ENCODE measurements around the gene HEPACAM2. TPM values are rescaled to one million over a fixed set of nuclear protein-coding genes. Genes with fewer than 3 reads are reported as not detected.

Gene HEPACAM2
- total RNA-seq, 2 experiments from 2014 or later, result not detected

DNA sequence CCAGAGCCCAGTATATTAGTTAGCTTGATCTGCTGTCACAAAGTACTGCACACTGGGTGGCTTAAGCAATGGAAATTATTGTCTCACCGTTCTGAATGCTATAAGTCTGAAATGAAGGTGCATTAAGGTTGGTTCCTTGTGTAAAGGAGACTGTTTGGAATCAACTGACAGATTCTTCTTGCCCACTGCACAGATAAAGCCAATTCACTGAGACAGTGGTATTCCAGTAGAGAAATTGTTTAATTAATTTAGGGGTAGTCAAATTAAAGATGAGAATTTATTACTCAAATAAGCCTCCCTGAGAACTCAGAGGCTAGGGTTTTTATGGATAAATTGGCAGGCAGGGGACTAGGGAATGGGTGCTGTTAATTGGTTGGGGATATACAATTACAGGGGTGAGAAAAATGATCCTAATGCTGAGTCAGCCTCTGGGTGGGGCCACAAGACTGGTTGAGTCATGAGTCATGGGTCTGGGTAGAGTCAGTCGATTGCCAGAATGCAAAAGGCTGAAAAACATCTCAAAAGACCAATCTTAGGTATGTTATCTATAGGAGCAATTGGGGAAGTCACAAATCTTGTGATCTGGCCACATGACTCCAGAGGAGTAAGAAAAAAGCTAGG, 54.6 kb downstream of the HEPACAM2 start:
- intact Hi-C loops (cut with DNase I, micrococcal nuclease), result no loop called here
- ChIA-PET POLR2A (no interaction called here), CTCF (interaction anchor here (1.1 to 1.4 kb wide), 2 partner anchors 8 to 411 kb away, joined by 3 to 4 read pairs; no protein-coding TSS in a partner anchor)
- Mint-ChIP-seq H3K4me3 (no peak overlapping the region), H3K9me3 (ENCODE audit: low read depth) (peaks cover 31% of the 10 kb centered on the region), H3K4me1 (no peaks in the 10 kb centered on the region), H3K27ac (no peak overlapping the region), H3K36me3 (ENCODE audit: low read depth) (no peaks in the 10 kb centered on the region), H3K27me3 (peaks cover 18% of the 10 kb centered on the region)
- ATAC-seq (no peak), DNase-seq (no peak)

DNA sequence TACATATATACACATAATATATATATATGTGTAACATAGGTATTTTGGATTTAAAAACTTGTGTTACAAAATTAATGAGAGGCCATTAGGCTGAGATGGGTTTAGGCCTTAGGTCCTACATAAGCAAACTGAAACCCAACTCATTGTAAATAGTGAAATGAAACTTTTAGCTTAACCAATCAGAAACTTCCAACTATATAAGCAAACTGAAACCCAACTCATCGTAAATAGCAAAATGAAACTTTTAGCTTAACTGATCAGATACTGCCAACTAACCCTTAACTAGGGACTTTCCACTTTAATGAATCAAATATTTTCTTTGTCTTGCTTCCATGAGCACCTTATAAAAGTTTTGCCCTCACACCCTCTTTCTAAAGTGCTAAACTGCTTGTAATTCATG, 60.8 kb downstream of the HEPACAM2 start:
- peak; percentile 61 for ATAC-seq
- CTCF ChIA-PET, result interaction anchor here (1.2 kb wide), 1 partner anchor 11 kb away, joined by 3 read pairs; no protein-coding TSS in a partner anchor

DNA sequence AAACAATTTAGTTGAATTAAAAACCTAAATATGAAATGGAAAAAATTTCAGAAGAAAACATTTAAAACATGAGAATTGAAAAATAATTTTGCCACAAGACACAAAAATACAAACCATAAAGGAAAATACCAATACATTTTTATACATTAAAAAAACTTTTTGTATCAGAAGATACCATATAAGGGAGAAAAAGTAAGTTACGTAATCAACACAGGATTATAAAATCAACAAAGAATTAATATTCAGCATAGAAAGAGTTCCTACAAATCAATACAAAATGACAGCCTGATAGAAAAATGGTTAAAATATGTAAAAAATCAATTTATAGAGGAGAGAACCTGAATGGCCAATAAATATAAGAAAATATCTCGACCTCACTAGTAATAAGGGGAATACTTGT, 61.5 kb downstream of the HEPACAM2 start:
- Mint-ChIP-seq H3K36me3 (ENCODE audit: low read depth) (no peaks in the 10 kb centered on the region), H3K27ac (no peak overlapping the region), H3K4me3 (no peak overlapping the region), H3K9me3 (ENCODE audit: low read depth) (peaks cover 17% of the 10 kb centered on the region), H3K27me3 (no peaks in the 10 kb centered on the region), H3K4me1 (peaks cover 2% of the 10 kb centered on the region)
- POLR2A ChIA-PET, result no interaction called here
- DNase-seq (no peak), ATAC-seq (no peak)
- CTCF ChIA-PET, result no interaction called here
- intact Hi-C loops (cut with DNase I, micrococcal nuclease), result no loop called here

More for the DNA sequence above, 60.8 kb downstream of the HEPACAM2 start:
- peaks cover 17% of the 10 kb centered on the region for H3K9me3 Mint-ChIP-seq (ENCODE audit: low read depth)
- peaks cover 2% of the 10 kb centered on the region for H3K4me1 Mint-ChIP-seq
- H3K27ac Mint-ChIP-seq, result no peak overlapping the region
- POLR2A ChIA-PET, result no interaction called here
- DNase-seq, result no peak
- H3K36me3 Mint-ChIP-seq (ENCODE audit: low read depth), result no peaks in the 10 kb centered on the region
- intact Hi-C loops (cut with DNase I, micrococcal nuclease), result no loop called here
- no peaks in the 10 kb centered on the region for H3K27me3 Mint-ChIP-seq
- H3K4me3 Mint-ChIP-seq, result no peak overlapping the region

DNA sequence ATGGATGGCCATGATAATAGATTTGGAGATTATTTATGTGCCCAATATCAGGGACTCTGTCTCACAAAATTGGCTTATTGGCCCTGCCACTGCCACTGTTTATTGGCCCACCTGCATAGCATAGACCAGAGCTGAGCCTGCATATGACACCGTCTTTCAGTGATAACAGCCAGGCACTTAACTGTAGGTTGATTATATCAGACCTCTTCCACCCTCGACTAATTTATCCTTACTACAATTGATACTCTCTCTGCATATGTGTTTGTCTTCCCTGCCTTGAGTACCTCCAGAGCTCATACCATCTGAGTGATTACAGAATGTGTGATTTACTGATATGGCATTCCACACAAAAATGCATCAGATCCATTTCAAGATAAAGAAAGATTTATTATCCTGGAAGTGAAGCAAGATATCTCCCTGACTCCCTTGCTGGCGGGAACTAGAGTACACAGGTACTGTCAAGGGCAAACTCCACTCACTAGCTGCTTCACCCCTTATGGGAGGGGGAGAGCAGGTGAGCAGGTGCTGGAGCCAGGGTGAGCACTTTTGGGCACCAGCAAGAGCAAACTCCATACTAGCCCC, 65.0 kb downstream of the HEPACAM2 start:
- intact Hi-C loops (cut with DNase I, micrococcal nuclease), result no loop called here
- ATAC-seq (no peak), DNase-seq (no peak)
- Mint-ChIP-seq H3K4me1 (peaks cover 2% of the 10 kb centered on the region), H3K27ac (no peak overlapping the region), H3K9me3 (ENCODE audit: low read depth) (peaks cover 2% of the 10 kb centered on the region), H3K4me3 (no peak overlapping the region), H3K27me3 (no peaks in the 10 kb centered on the region), H3K36me3 (ENCODE audit: low read depth) (no peaks in the 10 kb centered on the region)
- ChIA-PET POLR2A (interaction anchor here (0.5 kb wide), 1 partner anchor 71 kb away, joined by 4 read pairs; the partner anchor contains the start of gene VPS50), CTCF (no interaction called here)

DNA sequence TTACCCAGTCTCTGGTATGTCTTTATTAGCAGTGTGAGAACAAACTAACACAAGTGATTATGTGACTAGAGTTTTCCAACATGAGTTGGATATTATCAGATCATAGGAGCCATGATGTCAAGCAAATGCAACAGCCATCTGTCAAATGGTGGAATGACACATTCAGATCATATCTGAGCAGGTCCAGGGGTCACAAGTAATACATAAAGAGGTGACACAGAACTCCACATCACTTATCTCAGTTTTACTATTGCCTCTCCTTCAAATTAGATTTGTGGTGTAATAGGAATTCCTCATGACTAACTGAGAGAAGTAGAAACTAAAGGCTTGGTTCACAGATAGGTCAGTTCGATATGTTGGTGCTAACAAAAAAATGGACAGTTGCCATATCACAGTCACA, 65.9 kb downstream of the HEPACAM2 start:
- H3K36me3 Mint-ChIP-seq (ENCODE audit: low read depth), result no peaks in the 10 kb centered on the region
- H3K4me3 Mint-ChIP-seq, result no peak overlapping the region
- peak; percentile 69 for ATAC-seq
- H3K4me1 Mint-ChIP-seq, result no peaks in the 10 kb centered on the region
- no peaks in the 10 kb centered on the region for H3K27me3 Mint-ChIP-seq
- peaks cover 2% of the 10 kb centered on the region for H3K9me3 Mint-ChIP-seq (ENCODE audit: low read depth)
- CTCF ChIA-PET, result no interaction called here
- no peak for DNase-seq
- H3K27ac Mint-ChIP-seq, result no peak overlapping the region
- intact Hi-C loops (cut with DNase I, micrococcal nuclease), result no loop called here
- POLR2A ChIA-PET, result no interaction called here

DNA sequence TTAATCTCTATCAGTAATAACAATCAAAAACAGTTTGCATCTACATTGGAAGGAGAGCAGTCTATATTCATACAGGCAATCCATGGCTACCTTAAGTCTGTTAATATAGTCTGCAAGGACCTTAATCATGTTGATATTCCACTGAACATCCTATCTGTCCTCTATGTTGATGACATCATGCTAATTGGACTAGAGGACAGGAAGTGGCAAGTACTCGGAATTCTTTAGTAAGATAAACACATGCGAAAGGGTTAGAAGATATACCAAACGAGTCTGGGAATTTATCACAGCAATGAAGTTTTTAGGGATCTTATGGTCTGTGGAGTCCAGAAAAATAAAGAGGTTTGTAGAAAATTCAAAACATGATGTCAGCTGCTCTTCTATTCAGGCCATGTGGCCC, 66.8 kb downstream of the HEPACAM2 start:
- ATAC-seq, result no peak

DNA sequence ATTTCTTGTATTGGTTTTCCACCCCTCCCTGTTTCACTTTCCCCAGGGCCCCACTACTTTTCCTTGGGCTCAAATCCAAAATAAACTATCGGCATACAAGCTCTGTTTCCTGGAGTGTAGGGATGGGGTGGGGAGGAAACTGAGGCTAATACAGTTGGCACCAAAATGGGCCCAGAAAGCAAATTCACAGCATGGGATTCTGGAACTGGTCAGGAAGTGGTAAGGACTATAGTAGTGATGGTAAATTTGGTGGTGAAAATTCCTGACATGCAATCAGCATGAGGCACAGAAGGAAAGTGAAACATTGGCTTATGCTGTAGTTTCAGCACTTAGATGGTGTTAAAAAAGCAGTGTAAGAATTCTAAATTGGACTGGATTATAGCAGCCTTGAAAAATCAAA, 69.4 kb downstream of the HEPACAM2 start:
- Mint-ChIP-seq H3K27ac (no peak overlapping the region), H3K27me3 (no peaks in the 10 kb centered on the region), H3K4me1 (no peaks in the 10 kb centered on the region), H3K4me3 (no peak overlapping the region), H3K36me3 (ENCODE audit: low read depth) (no peaks in the 10 kb centered on the region), H3K9me3 (ENCODE audit: low read depth) (no peaks in the 10 kb centered on the region)
- ATAC-seq (no peak), DNase-seq (no peak)
- ChIA-PET POLR2A (no interaction called here), CTCF (interaction anchor here (0.6 to 1.0 kb wide), 2 partner anchors 13 to 53 kb away, joined by 3 to 4 read pairs; no protein-coding TSS in a partner anchor)
- intact Hi-C loops (cut with DNase I, micrococcal nuclease), result no loop called here

More for the DNA sequence above, 66.8 kb downstream of the HEPACAM2 start:
- no peaks in the 10 kb centered on the region for H3K27me3 Mint-ChIP-seq
- no peak overlapping the region for H3K4me3 Mint-ChIP-seq
- POLR2A ChIA-PET, result no interaction called here
- CTCF ChIA-PET, result interaction anchor here (0.6 kb wide), 1 partner anchor 71 kb away, joined by 3 read pairs; no protein-coding TSS in a partner anchor
- H3K36me3 Mint-ChIP-seq (ENCODE audit: low read depth), result no peaks in the 10 kb centered on the region
- intact Hi-C loops (cut with DNase I, micrococcal nuclease), result no loop called here
- H3K9me3 Mint-ChIP-seq (ENCODE audit: low read depth), result peaks cover 2% of the 10 kb centered on the region
- no peaks in the 10 kb centered on the region for H3K4me1 Mint-ChIP-seq
- H3K27ac Mint-ChIP-seq, result no peak overlapping the region
- DNase-seq, result no peak

DNA sequence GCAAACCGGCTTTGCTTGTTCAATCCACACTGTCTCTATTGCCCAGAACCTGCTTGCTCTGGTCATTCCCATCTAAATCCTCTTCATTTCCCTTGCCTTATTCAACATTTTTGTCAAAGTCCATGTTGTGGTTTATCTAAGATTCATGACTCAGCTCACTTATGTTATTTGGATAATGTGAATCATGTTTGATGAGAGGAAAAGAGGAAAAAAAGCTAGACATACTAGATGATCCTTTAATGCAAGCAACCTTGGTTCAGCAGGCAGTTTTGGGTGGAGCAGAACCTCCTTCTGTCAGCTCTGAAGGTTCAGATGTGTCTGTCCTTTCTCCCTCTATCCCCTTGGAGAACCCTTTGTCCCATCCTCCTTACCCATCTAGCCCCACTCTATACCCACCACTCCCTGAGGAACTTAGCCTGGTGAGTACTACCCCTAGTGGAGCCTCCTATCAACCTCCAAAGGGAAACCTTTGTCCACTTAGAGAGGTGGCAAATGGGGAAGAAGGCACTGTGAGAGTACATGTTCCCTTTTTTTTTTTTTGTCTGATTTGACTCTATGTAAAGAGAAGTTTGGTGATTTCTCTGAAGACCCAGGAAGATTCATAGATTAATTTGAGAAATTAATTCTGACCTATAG, 76.0 kb downstream of the HEPACAM2 start:
- Mint-ChIP-seq H3K9me3 (ENCODE audit: low read depth) (no peaks in the 10 kb centered on the region), H3K36me3 (ENCODE audit: low read depth) (peaks cover 10% of the 10 kb centered on the region), H3K4me3 (no peak overlapping the region), H3K4me1 (peaks cover 25% of the 10 kb centered on the region), H3K27ac (peak overlapping the region; percentile 4), H3K27me3 (no peaks in the 10 kb centered on the region)
- ATAC-seq (no peak), DNase-seq (no peak)
- intact Hi-C loops (cut with DNase I, micrococcal nuclease), result no loop called here
- ChIA-PET POLR2A (no interaction called here), CTCF (interaction anchor here (1.0 to 1.6 kb wide), 2 partner anchors 75 to 82 kb away, joined by 3 to 4 read pairs; partner anchors contain the start of gene VPS50)

DNA sequence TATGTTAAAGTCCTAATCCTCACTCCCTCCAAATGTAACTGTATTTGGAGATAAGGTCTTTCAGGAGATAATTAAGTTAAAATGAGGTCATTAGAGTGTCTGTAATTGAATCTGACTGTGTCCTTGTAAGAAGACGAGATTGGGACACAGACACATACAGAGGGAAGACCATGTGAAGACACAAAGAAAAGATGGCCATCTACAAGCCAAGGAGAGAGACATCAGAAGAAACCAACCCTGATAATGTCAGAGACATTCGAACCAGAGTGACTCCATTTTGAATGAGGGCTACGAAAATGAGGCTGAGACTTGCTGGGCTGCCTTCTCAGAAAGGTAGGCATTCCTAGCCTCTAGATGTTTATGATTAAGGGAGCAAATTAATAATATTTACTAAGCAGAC, 77.5 kb downstream of the HEPACAM2 start:
- intact Hi-C loops (cut with DNase I, micrococcal nuclease), result no loop called here
- Mint-ChIP-seq H3K27me3 (no peaks in the 10 kb centered on the region), H3K27ac (peak overlapping the region; percentile 90), H3K4me1 (peaks cover 26% of the 10 kb centered on the region), H3K4me3 (peak overlapping the region; percentile 76), H3K9me3 (ENCODE audit: low read depth) (no peaks in the 10 kb centered on the region), H3K36me3 (ENCODE audit: low read depth) (peaks cover 16% of the 10 kb centered on the region)
- CTCF ChIA-PET, result no interaction called here
- ATAC-seq (no peak), DNase-seq (no peak)
- POLR2A ChIA-PET, result no interaction called here

DNA sequence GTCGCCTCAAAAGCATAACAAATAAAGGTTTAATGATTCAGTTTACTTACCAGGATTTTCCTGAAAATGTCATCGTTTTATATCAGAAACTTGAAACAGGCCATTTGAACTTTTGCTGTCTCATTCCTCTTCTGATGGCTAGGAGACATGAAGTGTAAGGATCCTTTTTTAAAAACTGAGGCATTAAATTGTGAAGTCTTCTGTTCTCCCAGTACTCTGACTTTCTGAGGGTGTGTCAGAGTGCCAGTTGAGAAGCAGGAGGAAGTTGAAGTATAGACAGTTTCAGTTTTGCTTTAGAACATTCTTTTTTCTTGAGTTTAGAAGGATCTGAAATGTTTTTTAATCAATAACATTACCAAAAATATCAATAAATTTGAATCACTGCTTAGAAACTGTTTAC, 78.1 kb downstream of the HEPACAM2 start, which contains the start of gene SAMD9L:
Gene SAMD9L (minus strand): TSS at position 242 of the 400 bp plus-strand sequence. CDS start 12,414 bp downstream, outside the sequence.
- Mint-ChIP-seq H3K27ac (peak within 1 kb of the TSS; percentile 90), H3K4me3 (peak within 1 kb of the TSS; percentile 76), H3K36me3 (ENCODE audit: low read depth) (peaks cover 19% of the 10 kb centered on the region), H3K27me3 (no peaks in the 10 kb centered on the region), H3K4me1 (peaks cover 26% of the 10 kb centered on the region), H3K9me3 (ENCODE audit: low read depth) (no peaks in the 10 kb centered on the region)
- ATAC-seq (peak; percentile 70), DNase-seq (peak; percentile 11)
- CTCF ChIA-PET, result no interaction called here
- intact Hi-C loops (cut with DNase I, micrococcal nuclease), result no loop called here
- POLR2A ChIA-PET, result no interaction called here

DNA sequence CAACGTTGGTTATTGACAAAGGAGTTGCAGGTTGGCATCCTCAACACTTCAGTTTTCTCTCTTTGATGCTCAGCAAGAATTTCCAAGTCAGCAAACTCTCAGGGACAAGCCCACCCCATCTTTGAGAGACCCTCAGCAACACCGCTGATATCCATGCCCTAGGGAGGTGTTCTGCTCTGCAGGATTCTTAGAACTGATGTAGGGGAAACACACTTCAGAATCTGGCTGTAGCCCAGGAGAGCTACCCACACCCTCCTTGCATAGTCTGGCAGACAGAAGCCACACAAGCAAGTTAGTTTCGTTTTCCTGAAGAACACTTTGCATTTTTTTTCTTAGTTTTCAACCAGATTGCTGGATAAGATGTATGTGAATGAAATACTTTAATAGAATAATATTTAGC, 78.9 kb downstream of the HEPACAM2 start:
- ChIA-PET POLR2A (no interaction called here), CTCF (interaction anchor here (1.2 kb wide), 1 partner anchor 85 kb away, joined by 3 read pairs; the partner anchor contains the start of gene VPS50)
- intact Hi-C loops (cut with DNase I, micrococcal nuclease), result loop anchor here (1.0 kb wide), 2 partner anchors 29 to 30 kb away; partner anchors contain the start of gene SAMD9 (in 1 of the 2)
- no peaks in the 10 kb centered on the region for H3K9me3 Mint-ChIP-seq (ENCODE audit: low read depth)
- peaks cover 25% of the 10 kb centered on the region for H3K36me3 Mint-ChIP-seq (ENCODE audit: low read depth)
- peak overlapping the region; percentile 76 for H3K4me3 Mint-ChIP-seq
- no peaks in the 10 kb centered on the region for H3K27me3 Mint-ChIP-seq
- ATAC-seq (peak; percentile 86), DNase-seq (peak; percentile 62)
- peak overlapping the region; percentile 88 for H3K27ac Mint-ChIP-seq
- H3K4me1 Mint-ChIP-seq, result peaks cover 26% of the 10 kb centered on the region
